PC-9 (cell line): Measurements from ENCODE around the gene CEP57. TPM values are rescaled to one million over a fixed set of nuclear protein-coding genes. Genes with fewer than 3 reads are reported as not detected.

Source experiments
- Bru-seq: library from RNA; stranded (reverse); fragments of 400-500 nt; gene quantifications from one replicate; lab custom pipeline; 2021; lab: Mats Ljungman, UMichigan
- BruChase-seq, 2 experiments: library from RNA; stranded (reverse); fragments of 400-500 nt; gene quantifications; one replicate each; lab custom pipeline; 2021; lab: Mats Ljungman, UMichigan
- BruUV-seq: library from RNA; stranded (reverse); fragments of 400-500 nt; replicated peaks from 2 replicates; lab custom pipeline; 2021; lab: Mats Ljungman, UMichigan
- CTCF ChIA-PET: fragments of 300-600 bp; sonication (Branson Sonifier 250); formaldehyde crosslinking; loops from one replicate; lab custom pipeline; 2022; ENCODE audit warnings: antibody characterized with exemption; lab: Charles Lee
- POLR2A ChIA-PET: fragments of 300-600 bp; sonication (Branson Sonifier 250); formaldehyde crosslinking; loops from one replicate; lab custom pipeline; 2022; ENCODE audit warnings: antibody characterized with exemption; ENCODE audit not compliant: unreplicated experiment; lab: Charles Lee
- DNase-seq, 2 experiments: peaks; one replicate each; pipeline versions ENCODE4 v3.0.0 to v3.0.0-alpha.2; 2015 to 2022; ENCODE audit warnings: mixed read lengths in 1 of 2
- H2AFZ ChIP-seq: fragments of 200-600 bp; sonication (generic); 2 replicates; pipeline ENCODE4 v1.8.1; 2017; ENCODE audit warnings: antibody characterized with exemption
- H3F3A ChIP-seq: fragments of 200-600 bp; sonication (generic); 2 replicates; pipeline ENCODE4 v1.8.1; 2017; ENCODE audit warnings: antibody characterized with exemption, mild to moderate bottlenecking, low read depth; ENCODE audit not compliant: insufficient read depth
- H3K27ac ChIP-seq: fragments of 200-600 bp; sonication (generic); 2 replicates; pipeline ENCODE4 v1.6.1; 2016; ENCODE audit warnings: mixed run types
- H3K27me3 ChIP-seq: fragments of 200-600 bp; sonication (generic); 2 replicates; pipeline ENCODE4 v1.6.1; 2016; ENCODE audit warnings: low read depth, mixed run types; ENCODE audit not compliant: insufficient read depth
- H3K36me3 ChIP-seq: fragments of 200-600 bp; sonication (generic); 2 replicates; pipeline ENCODE4 v1.6.1; 2016; ENCODE audit warnings: low read depth, mixed run types
- H3K4me1 ChIP-seq: fragments of 200-600 bp; sonication (generic); replicated peaks from 2 replicates; pipeline ENCODE4 v1.6.1; 2016; ENCODE audit warnings: mixed run types; ENCODE audit not compliant: insufficient read depth
- H3K4me2 ChIP-seq: fragments of 200-600 bp; sonication (generic); 2 replicates; pipeline ENCODE4 v1.6.1; 2017; ENCODE audit warnings: mixed run types
- H3K4me3 ChIP-seq: fragments of 200-600 bp; sonication (generic); 2 replicates; pipeline ENCODE4 v1.6.1; 2016; ENCODE audit warnings: mixed run types
- H3K79me2 ChIP-seq: fragments of 200-600 bp; sonication (generic); 2 replicates; pipeline ENCODE4 v1.6.1; 2017; ENCODE audit warnings: low read depth, mixed run types
- H3K9me2 ChIP-seq: fragments of 200-600 bp; sonication (generic); 2 replicates; pipeline ENCODE4 v1.8.1; 2017; ENCODE audit warnings: mild to moderate bottlenecking; ENCODE audit not compliant: insufficient read depth
- H3K9me3 ChIP-seq: fragments of 200-600 bp; sonication (generic); 2 replicates; pipeline ENCODE4 v1.8.1; 2016; ENCODE audit warnings: low read depth; ENCODE audit not compliant: insufficient read depth
- H4K20me1 ChIP-seq: fragments of 200-600 bp; sonication (generic); 2 replicates; pipeline ENCODE4 v1.8.1; 2017; ENCODE audit not compliant: insufficient read depth
- CTCF ChIP-seq: fragments of 200-600 bp; sonication (generic); conservative IDR thresholded peaks from 2 replicates; pipeline ENCODE4 v1.6.1; 2017; ENCODE audit warnings: mixed run types, antibody characterized with exemption, mild to moderate bottlenecking, moderate library complexity
- EZH2 ChIP-seq: fragments of 200-600 bp; sonication (generic); IDR thresholded peaks from 2 replicates; pipeline ENCODE4 v1.8.0; 2017; ENCODE audit warnings: antibody characterized with exemption, low read depth
- intact Hi-C: fragments of 100-400 bp; cut with micrococcal nuclease; formaldehyde crosslinking; loops from one replicate; pipeline ENCODE4 v1.10.0; 2022; ENCODE audit not compliant: unreplicated experiment
- long read RNA-seq: library from polyadenylated mRNA; stranded (forward); transcript quantifications from one replicate; pipeline ENCODE4 v2.0.0, GENCODE V29; 2022
- total RNA-seq: library from RNA; stranded (reverse); gene quantifications from 2 replicates; pipeline ENCODE4 v1.2.3, GENCODE V29; 2021

Gene CEP57
- total RNA-seq (62.1 and 64.5 TPM in 2 replicates), Bru-seq, nascent RNA (percentile 84 among the genes with signal in this experiment), BruChase-seq, experiment 1, labeled RNA remaining after a 2-hour chase (percentile 88 among the genes with signal in this experiment), BruChase-seq, experiment 2, labeled RNA remaining after a 6-hour chase (percentile 83 among the genes with signal in this experiment)
- long read RNA-seq, transcript CEP57-202 (11 exons, 3,178 nt): major isoform, 57 of 129 reads
- long read RNA-seq, transcript CEP57-210 (7 exons, 2,084 nt): minor isoform, 23 of 129 reads
- long read RNA-seq, partial matches to known transcripts: 6 of 129 reads
- long read RNA-seq, other reads (novel, unspliced or antisense): 41 of 129 reads

- H3K36me3 ChIP-seq: peaks cover 33% of the 10 kb centered on the region
- H3K27ac ChIP-seq: peak within 1 kb of the TSS; percentile 85
- TF ChIP-seq EZH2 (no peak), CTCF (no peak)
- peak; percentile 91 to 96 for DNase-seq
- ChIA-PET POLR2A (interaction anchor here (0.6 to 1.3 kb wide), 9 partner anchors 135 to 866 kb away, joined by 3 to 21 read pairs (median 7); partner anchors contain the start of genes CCDC82 and JRKL), CTCF (interaction anchor here (0.6 to 1.2 kb wide), 4 partner anchors 60 to 600 kb away, joined by 3 to 9 read pairs (median 4); partner anchors contain the start of genes CCDC82 and JRKL)
- H3K9me3 ChIP-seq: no peaks in the 10 kb centered on the region
- H3K4me1 ChIP-seq: peaks cover 26% of the 10 kb centered on the region
- TSS peak; percentile 49 for BruUV-seq
- H3K4me3 ChIP-seq: peak within 1 kb of the TSS; percentile 87
- peaks cover 21% of the 10 kb centered on the region; the same call in 1 of the 2 replicates for H3F3A ChIP-seq
- H3K27me3 ChIP-seq: no peaks in the 10 kb centered on the region
- intact Hi-C loops: loop anchor here (1.0 kb wide), 1 partner anchor 599 kb away; the partner anchor contains the start of gene CCDC82
- H3K4me2 ChIP-seq: peak within 1 kb of the TSS; percentile 99
- H4K20me1 ChIP-seq: peaks cover 24% of the 10 kb centered on the region
- peak within 1 kb of the TSS; percentile 99 for H2AFZ ChIP-seq
- H3K79me2 ChIP-seq: peaks cover 69% of the 10 kb centered on the region
- no peaks in the 10 kb centered on the region for H3K9me2 ChIP-seq
Observed at GRCh38 chr11:95790123-95790932, at the start of gene CEP57. TSS of gene CEP57 (plus strand) at chr11:95790498. CDS start at chr11:95790699, 201 bp downstream.

- intact Hi-C loops: no loop called here
- Histone ChIP-seq H3K27me3 (0 out of 2 replicates have a peak, but pooled peaks cover 6% of the 10 kb centered on the region), H4K20me1 (no peaks in the 10 kb centered on the region), H3K79me2 (no peaks in the 10 kb centered on the region), H2AFZ (no peak overlapping the region), H3K9me3 (no peaks in the 10 kb centered on the region), H3K4me3 (no peak overlapping the region), H3F3A (no peaks in the 10 kb centered on the region), H3K4me2 (no peak overlapping the region), H3K4me1 (no peaks in the 10 kb centered on the region), H3K27ac (no peak overlapping the region), H3K9me2 (no peaks in the 10 kb centered on the region), H3K36me3 (no peaks in the 10 kb centered on the region)
- no TSS peak for BruUV-seq
- TF ChIP-seq CTCF (no peak), EZH2 (no peak)
- ChIA-PET CTCF (no interaction called here), POLR2A (interaction anchor here (0.7 kb wide), 1 partner anchor 1622 kb away, joined by 5 read pairs; the partner anchor contains the start of gene PANX1)
- DNase-seq: no peak
Observed at GRCh38 chr11:95750101-95750500, 40.2 kb upstream of the CEP57 start.

- Histone ChIP-seq H3F3A (no peaks in the 10 kb centered on the region), H3K36me3 (no peaks in the 10 kb centered on the region), H3K9me2 (no peaks in the 10 kb centered on the region), H3K9me3 (no peaks in the 10 kb centered on the region), H3K79me2 (no peaks in the 10 kb centered on the region), H3K4me2 (no peak overlapping the region), H4K20me1 (no peaks in the 10 kb centered on the region), H2AFZ (no peak overlapping the region), H3K4me3 (no peak overlapping the region), H3K4me1 (no peaks in the 10 kb centered on the region), H3K27ac (no peak overlapping the region), H3K27me3 (peaks cover 9% of the 10 kb centered on the region; the same call in 1 of the 2 replicates)
- no peak for DNase-seq
- BruUV-seq: no TSS peak
- POLR2A ChIA-PET: no interaction called here
- no peak for TF ChIP-seq EZH2
- TF ChIP-seq CTCF: no peak
- CTCF ChIA-PET: no interaction called here
- intact Hi-C loops: no loop called here
Observed at GRCh38 chr11:95751515-95751914, 38.8 kb upstream of the CEP57 start.
